Measurements from ENCODE around the gene TEF.

The TEF gene

DNA sequence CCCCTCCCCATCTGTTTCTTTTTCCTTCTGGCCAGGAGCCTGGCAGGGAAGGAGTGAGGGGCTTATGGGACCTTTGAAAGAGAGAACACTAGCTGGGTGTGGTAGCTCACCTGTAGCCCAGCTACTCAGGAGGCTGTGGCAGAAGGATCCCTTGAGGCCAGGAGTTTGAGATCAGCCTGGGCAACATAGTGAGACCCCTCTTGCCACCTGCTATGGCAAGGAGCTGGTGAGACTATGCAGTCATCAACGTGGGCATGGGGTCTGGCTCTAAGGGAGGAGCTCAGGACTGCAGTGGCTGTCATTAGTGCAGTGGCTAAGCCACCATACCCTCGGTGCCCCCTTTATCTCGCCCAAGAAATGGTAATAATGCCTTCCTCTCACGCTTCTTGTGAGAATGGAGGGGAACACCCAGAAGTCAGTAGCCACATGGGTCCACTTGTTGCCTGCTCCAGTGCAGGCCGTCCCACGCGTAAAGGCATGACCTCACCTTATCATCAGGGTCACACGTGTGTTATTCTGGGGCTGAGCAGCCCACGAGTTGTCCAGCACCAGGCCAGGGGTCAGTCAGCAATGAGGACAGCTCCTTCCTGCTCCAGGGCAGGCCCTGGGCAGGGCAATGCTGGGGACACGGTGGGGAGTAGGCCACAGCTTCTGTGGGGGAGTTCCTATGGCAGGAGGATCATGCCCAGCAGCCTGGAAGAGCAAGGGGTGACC, 27.7 kb upstream of the TEF start:
- no peak overlapping the region for H3K4me3 ChIP-seq (ENCODE audit: low read depth, low read length)

- H3K4me3 ChIP-seq (ENCODE audit: low read depth, low read length): no peak overlapping the region
These were observed 26.8 kb upstream of the TEF start for GRCh38 chr22:41354979-41355378.

DNA sequence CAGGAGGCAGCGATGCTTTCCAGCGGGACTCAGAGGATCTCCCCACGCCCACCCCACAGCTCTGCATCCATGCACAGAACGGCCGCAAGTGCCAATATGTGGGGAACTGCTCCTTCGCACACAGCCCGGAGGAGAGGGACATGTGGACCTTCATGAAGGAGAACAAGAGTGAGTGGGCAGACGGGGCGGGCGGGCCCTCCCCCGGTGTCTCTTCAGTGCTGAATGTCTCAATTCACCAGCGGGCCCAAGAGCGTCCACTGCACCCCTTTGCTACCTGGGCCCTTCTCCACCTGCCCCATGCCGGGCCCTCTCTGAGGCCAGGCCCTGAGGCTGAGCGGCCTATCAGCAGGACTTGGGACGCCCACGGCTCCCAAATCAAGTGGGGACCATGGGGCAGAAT, 25.8 kb upstream of the TEF start:
- H3K4me3 ChIP-seq (ENCODE audit: low read depth, low read length): no peak overlapping the region

DNA sequence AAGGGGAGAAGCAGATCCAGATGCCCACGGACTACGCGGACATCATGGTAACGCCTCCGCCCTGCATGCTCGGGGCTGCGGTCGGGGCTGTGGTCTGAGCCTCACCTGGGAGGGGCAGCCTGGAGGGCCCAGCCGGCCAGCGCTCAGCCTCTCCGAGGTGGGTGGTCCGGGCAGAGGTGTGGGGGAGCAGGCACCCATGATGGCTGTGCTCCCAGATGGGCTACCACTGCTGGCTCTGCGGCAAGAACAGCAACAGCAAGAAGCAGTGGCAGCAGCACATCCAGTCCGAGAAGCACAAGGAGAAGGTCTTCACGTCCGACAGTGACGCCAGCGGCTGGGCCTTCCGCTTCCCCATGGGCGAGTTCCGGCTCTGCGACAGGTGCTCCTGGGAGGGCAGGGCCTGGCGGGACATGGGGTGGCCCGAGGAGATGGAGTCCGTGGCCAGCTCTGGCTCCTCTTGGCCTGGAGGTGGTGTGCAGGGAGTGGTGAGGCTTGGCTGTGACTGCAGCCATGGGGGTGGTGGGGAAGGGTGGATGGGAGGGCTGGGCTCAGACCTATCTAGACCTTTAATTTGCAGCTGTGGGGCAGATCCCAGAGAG, 25.2 kb upstream of the TEF start:
- H3K4me3 ChIP-seq (ENCODE audit: low read depth, low read length): no peak overlapping the region

- H3K4me3 ChIP-seq (ENCODE audit: low read depth, low read length): no peak overlapping the region
These were observed 24.6 kb upstream of the TEF start for GRCh38 chr22:41357191-41357590.

- no peak overlapping the region for H3K4me3 ChIP-seq (ENCODE audit: low read depth, low read length)
These were observed 22.8 kb upstream of the TEF start for GRCh38 chr22:41358927-41359326.

DNA sequence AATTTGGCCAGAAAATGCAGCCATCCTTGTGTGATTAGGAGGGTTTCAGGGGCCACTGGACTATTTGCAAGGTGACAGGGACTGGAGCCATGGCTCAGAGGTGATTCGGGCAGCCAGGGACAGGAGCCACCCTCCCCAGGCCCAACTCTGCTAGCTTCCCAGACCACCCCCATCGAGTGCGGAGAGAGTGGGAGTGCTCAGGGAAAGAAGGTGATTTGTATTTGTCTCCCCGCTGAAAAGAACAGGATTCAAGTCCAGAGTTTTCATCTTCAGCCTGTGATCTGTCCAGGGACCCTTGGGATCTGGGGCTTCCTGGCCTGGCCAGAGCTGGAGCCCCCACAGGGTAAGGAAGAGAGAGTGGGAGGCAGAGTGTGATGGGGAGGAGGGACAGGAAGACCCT, 22.4 kb upstream of the TEF start:
- no peak overlapping the region for H3K4me3 ChIP-seq (ENCODE audit: low read depth, low read length)

DNA sequence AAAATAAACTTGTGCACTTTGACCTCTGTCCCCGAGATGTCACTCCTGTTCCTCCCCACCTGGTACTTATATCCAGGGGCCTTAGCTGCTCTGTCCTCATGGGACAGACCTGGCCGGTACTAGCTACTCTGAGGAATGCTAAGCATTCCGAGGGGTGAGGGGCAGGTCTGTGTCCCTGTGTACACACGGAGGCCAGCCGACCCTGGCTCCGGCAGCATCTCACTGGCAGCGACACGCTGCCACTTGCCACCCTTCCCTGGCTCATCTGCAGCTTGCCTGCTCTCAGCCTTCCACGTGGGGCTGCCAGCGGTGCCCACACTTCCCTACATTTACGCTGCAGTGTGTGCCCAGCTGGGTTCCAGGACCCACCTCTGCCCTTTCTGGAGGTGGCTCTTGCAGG, 21.6 kb upstream of the TEF start:
- H3K4me3 ChIP-seq (ENCODE audit: low read depth, low read length): no peak overlapping the region

- no peak overlapping the region for H3K4me3 ChIP-seq (ENCODE audit: low read depth, low read length)
These were observed 19.9 kb upstream of the TEF start for GRCh38 chr22:41361716-41362310.

GRCh38 chr22:41362615-41363014, 19.1 kb upstream of the TEF start:
- no peak overlapping the region for H3K4me3 ChIP-seq (ENCODE audit: low read depth, low read length)

DNA sequence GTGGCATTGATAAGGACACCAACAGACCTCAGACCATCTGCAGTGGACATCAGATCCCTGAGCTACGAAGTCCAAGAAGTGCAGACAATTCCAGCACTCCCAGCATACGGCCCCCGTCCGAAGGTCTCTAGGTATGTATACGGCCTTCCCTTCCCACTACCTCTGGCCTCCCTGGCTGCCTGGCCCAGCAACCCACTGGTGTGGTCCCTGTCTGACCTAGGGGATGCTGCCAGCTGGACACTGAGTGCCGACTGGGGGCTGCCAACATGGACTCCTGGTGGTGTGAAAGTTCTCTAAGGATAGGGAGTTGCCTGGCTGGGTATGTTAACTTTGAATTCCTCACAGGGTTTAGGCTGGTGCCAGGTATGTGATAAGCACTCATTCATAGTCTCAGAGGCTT, 17.5 kb upstream of the TEF start:
- H3K4me3 ChIP-seq (ENCODE audit: low read depth, low read length): no peak overlapping the region

GRCh38 chr22:41364955-41365354, 16.8 kb upstream of the TEF start:
- H3K4me3 ChIP-seq (ENCODE audit: low read depth, low read length): no peak overlapping the region

- no peak overlapping the region for H3K4me3 ChIP-seq (ENCODE audit: low read depth, low read length)
These were observed 16.3 kb upstream of the TEF start for GRCh38 chr22:41365425-41365824.

DNA sequence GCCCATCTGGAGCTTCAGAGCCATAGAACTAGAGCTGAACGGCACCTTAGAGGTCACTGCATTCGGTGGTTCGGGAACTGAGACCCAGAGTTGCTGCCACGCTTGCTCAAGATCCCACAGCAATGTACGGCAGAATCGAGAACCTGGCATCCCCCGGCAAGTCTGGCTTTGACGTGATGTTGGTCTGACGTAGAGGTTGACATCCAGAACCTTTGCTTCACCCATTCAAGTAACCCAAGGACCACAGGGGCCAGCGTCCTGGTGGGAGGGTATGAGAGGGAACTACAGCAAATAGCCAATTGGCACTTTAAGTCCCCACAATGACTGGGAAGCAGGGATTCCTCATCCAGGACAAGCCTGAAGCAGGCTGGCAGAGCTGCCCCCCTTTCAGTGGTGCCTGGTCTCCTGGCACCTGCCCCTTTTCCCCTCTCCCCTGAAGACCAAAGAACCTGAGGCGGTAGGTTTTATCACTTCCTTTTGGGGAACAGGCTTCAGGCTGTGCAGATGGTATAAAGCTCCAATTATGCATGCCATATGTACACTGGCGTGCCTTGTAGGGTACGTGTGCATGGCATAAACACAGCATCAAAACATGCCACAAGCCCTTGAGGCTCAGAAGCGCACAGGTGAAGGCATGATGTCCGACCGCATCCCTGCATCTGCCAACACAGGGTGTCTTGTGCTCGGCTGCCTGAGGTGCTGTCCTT, 15.3 kb upstream of the TEF start:
- H3K4me3 ChIP-seq (ENCODE audit: low read depth, low read length): no peak overlapping the region

- no peak overlapping the region for H3K4me3 ChIP-seq (ENCODE audit: low read depth, low read length)
These were observed 14.6 kb upstream of the TEF start for GRCh38 chr22:41367039-41367679.

DNA sequence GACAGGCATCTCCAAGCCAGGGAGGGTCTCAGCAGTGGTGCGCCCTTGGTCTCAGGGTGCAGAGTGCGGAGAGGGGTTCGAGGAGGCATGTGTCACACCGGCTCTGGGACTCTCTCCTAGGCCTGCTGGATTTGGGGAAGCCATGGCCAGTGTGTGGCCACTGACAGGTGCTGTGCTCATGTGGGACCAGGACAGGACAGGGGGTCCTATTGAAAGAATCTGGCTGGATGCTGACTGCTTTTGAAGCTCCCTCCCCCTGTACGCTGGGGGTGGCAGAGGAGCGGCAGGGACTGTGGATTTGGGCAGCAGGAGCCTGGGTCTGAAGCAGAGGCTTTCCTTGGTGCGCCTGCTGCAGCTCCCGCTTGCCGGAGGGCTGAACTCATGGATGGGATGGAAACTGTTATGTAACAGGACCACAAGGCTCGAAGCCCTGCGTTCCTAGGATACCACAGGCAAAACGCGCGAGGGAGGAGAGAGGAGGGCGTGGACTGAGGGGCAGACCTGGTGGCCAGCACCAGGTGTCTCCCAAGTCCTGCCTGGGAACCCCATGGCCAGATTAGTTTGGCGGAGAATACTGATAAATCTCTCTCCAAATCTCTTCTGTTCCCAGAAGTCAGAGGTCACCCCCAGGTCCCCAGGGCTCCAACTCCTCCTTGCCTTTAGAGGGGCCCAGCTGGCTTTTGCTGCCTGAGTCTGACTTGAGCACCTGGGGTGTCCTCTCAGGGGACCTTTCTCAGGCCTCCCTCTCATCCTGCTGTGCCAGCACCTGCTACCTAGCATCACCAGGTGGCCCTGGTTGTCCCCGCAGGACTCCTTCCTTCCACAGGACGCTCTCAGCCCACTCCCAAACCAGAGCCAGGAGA, 13.8 kb upstream of the TEF start:
- no peak overlapping the region for H3K4me3 ChIP-seq (ENCODE audit: low read depth, low read length)

- no peak overlapping the region for H3K4me3 ChIP-seq (ENCODE audit: low read depth, low read length)
These were observed 13.0 kb upstream of the TEF start for GRCh38 chr22:41368543-41369423.

GRCh38 chr22:41369424-41369745, 12.4 kb upstream of the TEF start:
- no peak overlapping the region for H3K4me3 ChIP-seq (ENCODE audit: low read depth, low read length)

GRCh38 chr22:41369837-41370236, 11.9 kb upstream of the TEF start:
- no peak overlapping the region for H3K4me3 ChIP-seq (ENCODE audit: low read depth, low read length)

- H3K4me3 ChIP-seq (ENCODE audit: low read depth, low read length): no peak overlapping the region
These were observed 3.9 kb upstream of the TEF start for GRCh38 chr22:41377846-41378245.
